HG03097 (cell line): ENCODE data around the gene SMIM10L2A.
"Not testable (repeated sequence)": the region's sequence is repeated elsewhere in the genome, so short reads cannot be mapped to it uniquely, and the experiment has no call there.

ENCODE experiments used
- ATAC-seq: cut with Tn5 transposase; IDR thresholded peaks from one replicate; pipeline ENCODE4 v1.9.1; 2021; ENCODE audit not compliant: unreplicated experiment, low FRiP score

Gene SMIM10L2A

DNA sequence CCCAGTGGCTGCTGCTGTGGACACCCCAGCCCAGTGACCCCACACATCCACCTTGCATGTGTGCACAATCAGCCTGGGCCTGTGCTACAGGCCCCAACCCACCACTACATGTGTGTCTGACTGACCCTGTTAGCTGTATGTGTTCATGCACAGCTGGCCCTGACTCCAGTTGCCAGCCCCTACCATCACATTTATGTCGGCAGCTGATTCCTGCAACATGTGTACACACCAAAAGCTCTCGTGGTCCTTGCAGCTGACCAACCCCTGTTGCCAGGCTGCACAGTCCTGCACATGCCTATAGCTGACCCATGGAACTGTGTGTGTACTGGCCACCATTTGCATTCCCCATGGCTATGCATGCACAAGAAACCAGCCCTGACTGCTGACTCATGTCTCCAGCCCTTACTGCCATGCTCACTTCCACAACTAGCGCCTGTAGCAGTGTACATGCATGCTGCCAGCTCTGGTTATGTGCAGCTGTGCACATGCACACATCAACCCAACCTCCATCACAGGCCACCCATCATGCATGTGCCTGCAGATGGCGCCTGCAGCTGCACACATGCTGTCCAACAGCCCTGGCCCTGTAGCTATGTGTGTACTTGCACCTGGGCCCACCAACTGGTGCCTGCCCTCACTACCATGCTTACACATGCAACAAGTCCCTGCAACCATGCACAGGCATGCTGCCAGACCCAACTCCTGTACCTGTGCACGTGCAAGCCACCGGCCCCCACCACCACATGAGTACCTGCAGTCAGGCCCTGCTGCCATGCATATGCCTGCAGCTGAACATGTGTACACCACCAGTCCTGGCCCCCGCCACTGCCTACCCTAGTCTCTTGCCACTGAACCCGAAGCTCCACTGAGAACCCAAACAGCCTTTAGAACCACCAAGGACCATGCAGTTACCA is 28.1 kb downstream of the SMIM10L2A start:
- no peak for ATAC-seq

DNA sequence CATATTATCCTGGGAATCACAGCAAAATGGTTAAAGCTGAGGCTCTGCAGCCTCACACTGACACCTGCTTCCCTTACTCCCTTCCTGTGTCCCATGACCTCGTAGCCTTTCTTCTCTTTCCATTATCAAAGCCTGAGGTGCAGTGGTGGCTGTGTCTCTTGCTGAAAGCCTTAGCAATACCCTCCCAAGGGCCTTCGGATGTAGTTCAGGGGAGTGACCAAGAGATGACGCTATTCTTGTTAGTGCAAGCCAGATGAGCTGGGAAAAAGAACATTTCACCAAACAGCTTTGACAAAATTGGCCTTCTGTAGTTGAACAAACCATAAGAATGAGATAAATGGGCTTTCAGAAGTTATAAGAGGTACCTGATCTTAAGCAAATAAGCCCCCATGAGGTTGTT is 31.6 kb downstream of the SMIM10L2A start:
- ATAC-seq, result no peak

DNA sequence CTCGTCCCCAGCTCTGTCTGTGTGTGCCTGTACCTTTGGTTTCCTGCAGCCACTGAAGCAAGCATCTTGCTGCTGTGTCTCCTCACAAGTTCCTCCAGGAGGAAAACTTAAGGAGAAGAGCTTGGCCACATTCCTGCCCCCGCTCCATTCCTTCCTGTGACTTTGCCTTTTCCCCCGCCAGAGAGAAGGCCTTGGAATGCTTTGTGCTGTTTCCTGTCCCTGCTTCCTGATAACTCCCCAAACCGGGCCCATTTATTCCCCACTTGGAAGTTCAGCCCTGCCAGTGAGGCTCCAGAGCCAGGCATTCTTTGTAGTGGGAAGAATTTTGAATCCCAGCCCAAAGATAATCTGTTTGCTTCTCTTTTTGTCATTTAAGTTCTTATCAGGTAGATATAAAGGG is 33.1 kb downstream of the SMIM10L2A start:
- ATAC-seq, result no peak

DNA sequence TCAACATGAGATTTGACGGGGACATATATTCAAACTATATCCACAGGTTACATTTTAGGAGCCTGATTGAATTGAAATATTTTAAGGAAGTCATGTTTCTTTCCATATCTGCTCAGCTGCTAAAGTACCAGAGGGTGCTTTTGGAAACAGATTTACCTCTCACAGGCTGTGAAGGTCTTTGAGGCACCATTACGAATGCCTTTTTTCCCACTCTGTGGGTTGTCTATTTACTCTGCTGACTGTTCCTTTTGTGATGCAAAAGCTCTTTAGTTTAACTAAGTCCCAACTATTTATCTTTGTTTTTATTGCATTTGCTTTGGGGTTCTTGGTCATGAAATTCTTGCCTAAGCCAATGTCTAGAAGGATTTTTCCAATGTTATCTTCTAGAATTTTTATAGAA is 40.0 kb downstream of the SMIM10L2A start:
- not testable (repeated sequence) for ATAC-seq

DNA sequence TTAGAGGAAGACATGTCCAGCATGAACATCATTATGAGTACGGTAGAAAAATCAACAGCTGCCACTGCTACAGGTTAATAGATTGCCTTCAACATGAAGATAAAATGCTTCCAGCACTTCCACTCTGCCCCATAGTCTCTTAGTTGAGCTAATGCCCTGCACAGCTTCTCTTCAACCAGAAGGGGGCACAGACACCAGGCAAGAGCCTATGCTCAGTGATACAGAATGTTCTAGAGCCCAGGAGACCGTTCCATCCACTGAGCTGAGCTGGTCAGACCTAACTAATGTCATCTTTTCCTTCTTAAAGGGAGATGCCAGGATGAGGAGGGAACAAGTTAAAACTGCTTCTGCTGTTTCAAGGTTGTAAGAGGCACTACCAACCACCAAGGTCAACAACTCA is 42.2 kb downstream of the SMIM10L2A start:
- no peak for ATAC-seq

- no peak for ATAC-seq
These were observed 54.6 kb downstream of the SMIM10L2A start for GRCh38 chrX:135476378-135476777.

DNA sequence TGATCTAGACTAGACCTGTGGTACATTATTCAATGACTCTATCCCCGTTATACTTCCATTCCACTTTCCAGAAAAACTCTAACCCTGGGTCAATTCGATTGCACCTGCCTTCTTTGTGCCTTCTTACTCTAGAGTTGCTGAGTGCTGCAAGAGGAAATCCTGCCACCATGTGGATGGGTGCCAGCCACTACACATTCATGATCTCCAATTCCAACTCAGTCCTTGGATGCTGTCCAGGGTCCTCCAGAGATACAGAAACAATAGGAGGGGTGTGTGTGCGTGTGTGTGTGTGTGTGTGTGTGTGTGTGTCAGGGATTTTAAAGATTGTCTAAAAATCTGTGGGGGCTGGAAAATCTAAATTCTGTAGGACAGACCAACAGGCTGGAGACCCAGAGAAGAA is 55.8 kb downstream of the SMIM10L2A start:
- ATAC-seq, result no peak
